8988T (cell line): Measurements from ENCODE around the gene FAM3D.
A peak's percentile ranks its signal among the peaks of the same experiment; 100 is the strongest.

Source experiments
- DNase-seq: peaks from one replicate; pipeline ENCODE4 v3.0.0; 2011

FAM3D gene

GRCh38 chr3:58652624-58653023, 13.9 kb downstream of the FAM3D start:
- DNase-seq, result no peak

DNA sequence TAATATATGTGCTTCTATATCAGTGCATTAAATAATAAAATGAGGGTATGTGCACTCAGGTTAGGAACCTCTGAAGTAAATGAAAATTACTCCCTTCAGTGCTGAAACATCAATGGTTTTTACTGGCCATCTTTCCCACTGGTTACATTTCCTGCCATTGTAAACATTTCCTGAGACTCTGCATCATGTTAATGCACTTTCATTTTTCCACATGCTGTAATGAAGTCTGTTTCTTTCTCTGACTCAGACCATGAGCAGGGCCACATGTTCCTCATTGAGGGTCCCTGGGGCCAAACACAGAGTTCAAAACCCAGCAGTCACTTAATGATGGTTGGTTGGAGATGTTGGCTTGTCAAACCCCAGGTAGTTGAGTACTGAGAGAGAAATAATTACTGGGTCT, 15.3 kb downstream of the FAM3D start:
- no peak for DNase-seq

DNA sequence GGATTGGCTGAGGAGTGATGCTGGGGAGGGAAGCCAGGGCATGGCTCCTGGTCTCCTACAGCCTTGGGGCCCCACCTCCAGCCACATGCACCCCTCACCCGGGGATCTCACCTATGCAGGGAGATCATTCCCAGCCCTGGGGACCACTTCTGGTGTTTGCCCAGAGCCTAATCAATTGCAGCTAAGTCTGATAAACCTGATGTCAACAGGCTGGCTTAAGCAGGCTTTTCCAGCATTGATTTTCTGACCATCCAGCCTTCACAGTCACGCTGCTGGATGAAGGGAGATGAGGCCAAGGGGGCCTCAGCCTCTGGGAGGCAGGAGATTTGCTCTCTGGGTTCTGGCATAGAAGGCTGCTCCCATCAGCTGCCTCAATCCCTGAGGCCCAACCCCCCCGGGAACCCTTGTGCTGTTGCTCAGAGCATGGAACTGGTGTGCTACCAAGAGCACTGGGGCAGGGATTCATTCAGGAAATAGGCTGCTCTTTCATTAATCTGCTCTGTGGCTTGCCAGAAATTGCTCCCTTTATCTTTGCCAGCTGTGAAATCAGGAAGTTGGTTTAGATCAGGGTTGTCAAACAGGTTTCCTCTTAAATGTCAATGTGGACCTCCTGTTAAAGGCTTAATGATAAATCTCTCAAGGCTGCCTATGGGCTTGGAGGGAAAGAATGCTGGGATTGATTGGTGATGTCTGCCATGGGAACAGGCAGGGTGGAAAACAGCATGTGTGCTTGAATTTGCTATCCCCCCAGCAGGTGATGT, 19.0 kb downstream of the FAM3D start:
- no peak for DNase-seq

- no peak for DNase-seq
These were observed 20.1 kb downstream of the FAM3D start for GRCh38 chr3:58646503-58646902.

- no peak for DNase-seq
These were observed 20.8 kb downstream of the FAM3D start for GRCh38 chr3:58645726-58646125.

GRCh38 chr3:58642846-58643245, 23.7 kb downstream of the FAM3D start:
- no peak for DNase-seq

DNA sequence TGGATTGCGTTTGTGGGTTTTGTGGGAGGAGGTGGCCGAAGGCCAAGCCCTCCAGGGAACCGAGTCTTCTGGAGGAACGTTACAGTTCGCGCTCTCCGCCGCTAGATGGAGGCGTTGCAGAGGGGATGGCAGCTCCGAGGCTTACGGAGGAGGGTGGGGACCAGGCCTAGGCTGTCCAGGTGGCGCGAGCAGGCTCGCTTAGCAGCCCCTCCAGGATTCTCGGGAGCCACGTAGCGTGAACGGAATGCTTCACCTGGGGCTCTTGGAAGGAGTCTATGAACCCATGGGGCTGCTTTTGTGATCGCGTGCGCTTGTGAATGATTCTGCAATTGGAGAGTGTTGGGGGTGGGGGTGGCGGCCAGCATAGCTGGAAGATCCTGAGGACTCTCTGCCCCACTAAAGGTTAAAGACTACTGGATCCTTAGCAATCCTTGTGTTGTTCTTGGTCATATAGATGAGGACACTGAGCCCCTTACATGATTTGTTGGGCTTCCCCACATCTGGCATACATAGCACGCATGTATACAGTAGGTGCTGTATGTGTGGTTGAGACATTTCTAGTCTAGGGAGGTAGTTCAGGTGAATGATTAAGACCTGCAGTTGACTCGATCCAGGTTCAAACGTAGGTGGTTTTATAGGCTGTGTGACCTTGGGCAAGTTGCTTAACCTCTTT, 25.7 kb downstream of the FAM3D start:
- peak; percentile 90 for DNase-seq

GRCh38 chr3:58639842-58640241, 26.7 kb downstream of the FAM3D start:
- no peak for DNase-seq

- DNase-seq, result no peak
These were observed 27.6 kb downstream of the FAM3D start for GRCh38 chr3:58639001-58639400.

- no peak for DNase-seq
These were observed 28.0 kb downstream of the FAM3D start for GRCh38 chr3:58638591-58638990.

GRCh38 chr3:58637509-58637908, 29.1 kb downstream of the FAM3D start:
- no peak for DNase-seq

- DNase-seq, result no peak
These were observed 30.9 kb downstream of the FAM3D start for GRCh38 chr3:58635371-58636285.

DNA sequence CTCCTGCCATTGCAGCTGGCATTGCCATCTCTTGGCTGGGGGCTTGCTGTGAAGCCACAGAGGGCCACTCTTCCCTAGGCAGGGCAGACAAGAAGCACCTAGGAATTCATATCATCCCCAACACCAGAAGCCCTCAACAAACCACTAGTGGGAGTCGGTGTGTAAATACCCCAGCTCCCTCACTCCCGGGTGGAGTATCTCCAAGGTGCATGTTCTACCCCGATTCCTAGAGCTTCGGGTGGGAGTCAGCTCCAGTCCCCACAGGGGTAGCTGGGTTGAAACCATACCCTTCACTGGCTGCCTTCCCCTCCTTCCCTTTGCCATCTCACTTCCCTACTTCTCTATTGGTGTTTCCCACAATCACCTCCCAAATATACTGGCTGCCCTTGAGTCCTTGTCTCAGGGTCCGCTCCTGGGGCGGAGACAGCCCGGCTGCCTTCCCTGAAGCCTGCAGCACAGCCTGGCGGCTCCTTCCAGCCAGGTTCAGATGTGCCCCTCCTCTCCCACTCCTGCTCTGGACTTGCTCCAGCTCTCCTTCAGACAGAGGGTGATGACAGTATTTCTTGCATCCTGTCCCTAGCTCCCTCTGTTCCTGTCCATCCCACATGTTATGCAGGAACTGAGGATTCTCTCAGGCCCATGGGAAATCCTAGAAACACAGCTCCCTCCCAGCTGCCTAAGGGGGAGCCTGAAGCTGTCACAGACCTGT, 33.3 kb downstream of the FAM3D start:
- no peak for DNase-seq

DNA sequence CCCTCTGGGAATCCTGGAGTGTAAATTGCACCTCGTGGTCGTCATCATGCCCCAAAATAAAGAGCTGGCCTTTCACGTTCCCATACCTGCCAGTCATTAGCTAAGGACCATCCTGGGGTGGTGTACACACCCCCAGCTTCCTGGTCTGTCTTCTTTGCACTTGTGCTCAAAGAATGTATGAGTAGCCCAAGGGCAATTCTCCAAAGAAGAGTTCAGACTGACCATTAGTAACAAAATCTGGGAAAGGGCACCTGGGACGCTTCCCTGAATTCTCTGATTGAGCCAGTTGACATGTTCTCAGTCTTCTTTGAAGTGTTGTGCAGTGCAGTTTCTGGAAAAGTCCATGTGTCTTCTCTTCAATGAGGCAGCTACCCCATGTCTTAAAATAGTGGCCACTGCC, 34.8 kb downstream of the FAM3D start:
- DNase-seq, result no peak

DNA sequence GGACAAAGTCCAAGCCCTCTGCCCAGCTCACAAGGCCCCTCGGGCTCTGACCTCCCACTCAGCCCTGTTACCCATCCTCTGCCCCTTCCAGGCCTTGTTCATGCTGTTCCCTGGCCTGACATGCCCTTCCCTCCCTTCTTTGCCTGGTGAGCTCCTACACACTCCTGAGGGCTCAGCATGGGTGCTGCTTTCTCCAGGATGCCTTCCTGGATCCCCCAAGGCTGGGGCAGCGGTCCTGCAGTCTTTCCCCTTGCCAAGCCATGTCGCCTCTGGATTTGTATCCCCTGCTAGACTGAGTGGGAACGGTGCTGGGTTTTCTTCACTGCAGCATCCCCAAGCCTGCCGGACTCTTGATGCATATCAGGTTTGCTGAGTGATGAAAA, 35.9 kb downstream of the FAM3D start:
- DNase-seq, result no peak

DNA sequence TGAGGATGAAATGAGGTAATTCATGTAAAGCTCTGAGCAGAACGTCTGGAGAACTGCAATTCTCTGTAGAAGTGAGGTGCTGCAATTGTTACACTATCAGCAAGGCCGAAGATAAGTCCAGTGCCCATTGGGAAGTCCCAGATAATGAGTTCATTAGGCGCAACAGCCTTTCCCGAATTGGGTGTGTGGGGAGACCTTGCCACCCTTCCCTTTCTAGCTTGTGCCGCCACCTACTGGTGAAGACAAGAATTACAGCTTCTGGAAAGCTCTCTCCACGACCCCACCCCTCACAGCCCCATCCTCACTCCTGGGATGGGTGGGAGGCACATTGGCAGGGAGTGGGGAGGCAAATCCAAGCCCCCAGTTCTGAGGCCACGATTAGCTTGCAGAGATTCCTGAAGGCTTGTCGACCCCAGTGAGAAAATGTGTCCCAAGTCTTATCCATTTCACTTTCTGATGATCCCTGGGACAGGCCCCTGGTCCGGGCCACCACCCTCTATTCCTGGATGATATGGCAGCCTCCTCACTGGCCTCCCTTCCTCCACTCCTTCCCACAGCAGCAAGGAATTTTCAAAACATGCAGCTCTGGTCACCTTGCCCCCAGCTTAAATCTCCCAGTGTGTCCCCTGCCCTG, 36.4 kb downstream of the FAM3D start:
- peak; percentile 65 for DNase-seq

DNA sequence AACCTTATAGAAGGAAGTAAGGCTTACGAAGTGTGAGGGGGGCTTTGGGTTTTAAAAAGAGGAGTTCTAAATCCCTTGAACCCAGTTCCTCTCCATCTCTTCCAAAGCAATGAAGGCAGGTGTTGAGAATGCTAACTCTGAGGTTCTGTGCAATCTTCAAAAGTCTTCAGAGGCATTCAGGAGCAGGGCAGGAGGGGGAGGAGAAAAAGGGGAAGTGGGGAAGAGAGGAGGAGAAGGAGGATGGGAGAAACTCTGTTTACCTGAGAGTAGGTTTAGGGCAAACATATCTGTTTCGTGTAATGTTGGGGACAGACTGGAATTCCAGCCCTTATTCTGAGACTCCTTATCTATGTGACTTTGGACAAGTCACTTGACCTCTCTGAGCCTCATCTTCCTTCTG, 36.9 kb downstream of the FAM3D start:
- DNase-seq, result no peak

- DNase-seq, result no peak
These were observed 37.6 kb downstream of the FAM3D start for GRCh38 chr3:58628823-58629562.

DNA sequence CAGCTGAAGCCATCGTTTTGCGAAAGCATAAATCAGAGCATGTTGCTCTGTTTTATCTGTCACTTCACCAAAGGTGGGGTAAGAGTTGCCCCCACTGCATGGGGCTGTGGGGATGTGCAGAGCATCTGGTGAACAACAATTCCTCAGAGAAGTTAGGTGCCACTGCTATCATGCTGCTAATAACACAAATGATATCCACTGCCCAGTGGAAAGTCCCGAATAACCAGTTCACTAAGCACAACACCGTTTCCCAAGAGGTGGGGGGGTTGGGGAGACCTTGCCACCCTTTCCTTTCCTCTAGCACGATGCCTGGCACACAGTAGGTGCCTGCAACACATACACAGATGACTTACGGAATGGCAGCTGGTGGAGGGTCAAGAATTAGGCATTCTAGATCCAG, 38.6 kb downstream of the FAM3D start:
- no peak for DNase-seq

GRCh38 chr3:58627570-58627885, 39.0 kb downstream of the FAM3D start:
- no peak for DNase-seq

- DNase-seq, result no peak
These were observed 39.6 kb downstream of the FAM3D start for GRCh38 chr3:58626841-58627569.
